ENCODE results near the gene DHX16.
"Not testable (repeated sequence)": the region's sequence is repeated elsewhere in the genome, so short reads cannot be mapped to it uniquely, and the experiment has no call there.

Gene DHX16

GRCh38 chr6:30672445-30673253 is at the start of gene DHX16:
DHX16 (minus strand) TSS chr6:30673006; CDS start chr6:30672841, 165 bp downstream.
- Histone ChIP-seq H3K9me3 (ENCODE audit: low read length) (no peaks in the 10 kb centered on the region), H3K9me2 (ENCODE audit: low read depth, low read length) (no peaks in the 10 kb centered on the region), H4K20me1 (ENCODE audit: insufficient read depth, low read length) (no peaks in the 10 kb centered on the region), H2AFZ (ENCODE audit: low read length) (0 out of 2 replicates have a peak within 1 kb of the TSS, but pooled peaks have one; percentile 75), H3K4me3 (ENCODE audit: low read depth, low read length, poor library complexity, severe bottlenecking) (peak within 1 kb of the TSS; percentile 81), H3K79me2 (ENCODE audit: insufficient read depth, low read length) (peaks cover 10% of the 10 kb centered on the region; the same call in 1 of the 2 replicates), H3K27ac (ENCODE audit: low read depth, low read length, poor library complexity, severe bottlenecking) (peak within 1 kb of the TSS; percentile 13), H3K4me1 (ENCODE audit: insufficient read depth, low read length, severe bottlenecking) (peaks cover 20% of the 10 kb centered on the region), H3F3A (ENCODE audit: insufficient read depth, low read length) (peaks cover 4% of the 10 kb centered on the region; the same call in 1 of the 2 replicates), H3K9ac (ENCODE audit: low read length) (peak within 1 kb of the TSS; percentile 79), H3K27me3 (ENCODE audit: insufficient read depth, low read length) (no peaks in the 10 kb centered on the region), H3K36me3 (ENCODE audit: insufficient read depth, low read length) (peaks cover 34% of the 10 kb centered on the region), H3K4me2 (ENCODE audit: low read length) (peak within 1 kb of the TSS; percentile 69)
- TF ChIP-seq CTCF (IDR thresholded peaks at IDR 0.05; ENCODE audit: low read length) (peak; percentile 96), EZH2 (IDR thresholded peaks at IDR 0.05; ENCODE audit: borderline replicate concordance, low read length) (no peak)

GRCh38 chr6:30722025-30722279 is 49.1 kb upstream of the DHX16 start:
- Histone ChIP-seq H3K79me2 (ENCODE audit: insufficient read depth, low read length) (peaks cover 24% of the 10 kb centered on the region), H3K27ac (ENCODE audit: low read depth, low read length, poor library complexity, severe bottlenecking) (peak overlapping the region; percentile 92), H3K4me3 (ENCODE audit: low read depth, low read length, poor library complexity, severe bottlenecking) (peak overlapping the region; percentile 100), H3K4me1 (ENCODE audit: insufficient read depth, low read length, severe bottlenecking) (peaks cover 34% of the 10 kb centered on the region), H3K9ac (ENCODE audit: low read length) (peak overlapping the region; percentile 97), H3F3A (ENCODE audit: insufficient read depth, low read length) (peaks cover 30% of the 10 kb centered on the region), H3K4me2 (ENCODE audit: low read length) (peak overlapping the region; percentile 88), H3K36me3 (ENCODE audit: insufficient read depth, low read length) (peaks cover 54% of the 10 kb centered on the region)
- H3K27me3 ChIP-seq (ENCODE audit: insufficient read depth, low read length); H4K20me1 ChIP-seq (ENCODE audit: insufficient read depth, low read length); H3K9me3 ChIP-seq (ENCODE audit: low read length); H2AFZ ChIP-seq (ENCODE audit: low read length); H3K9me2 ChIP-seq (ENCODE audit: low read depth, low read length): not testable (repeated sequence)

GRCh38 chr6:30721198-30722024 is 48.6 kb upstream of the DHX16 start:
- H4K20me1 ChIP-seq (ENCODE audit: insufficient read depth, low read length), result no peaks in the 10 kb centered on the region
- peaks cover 25% of the 10 kb centered on the region for H3F3A ChIP-seq (ENCODE audit: insufficient read depth, low read length)
- peak overlapping the region; percentile 88 for H3K4me2 ChIP-seq (ENCODE audit: low read length)
- H3K9me3 ChIP-seq (ENCODE audit: low read length), result no peaks in the 10 kb centered on the region
- peaks cover 54% of the 10 kb centered on the region for H3K36me3 ChIP-seq (ENCODE audit: insufficient read depth, low read length)
- H3K79me2 ChIP-seq (ENCODE audit: insufficient read depth, low read length), result peaks cover 24% of the 10 kb centered on the region
- H3K9ac ChIP-seq (ENCODE audit: low read length), result peak overlapping the region; percentile 100
- peaks cover 38% of the 10 kb centered on the region for H3K4me1 ChIP-seq (ENCODE audit: insufficient read depth, low read length, severe bottlenecking)
- no peak overlapping the region for H2AFZ ChIP-seq (ENCODE audit: low read length)
- H3K9me2 ChIP-seq (ENCODE audit: low read depth, low read length), result no peaks in the 10 kb centered on the region
- no peaks in the 10 kb centered on the region for H3K27me3 ChIP-seq (ENCODE audit: insufficient read depth, low read length)
- TF ChIP-seq CTCF (IDR thresholded peaks at IDR 0.05; ENCODE audit: low read length), result no peak
- TF ChIP-seq EZH2 (IDR thresholded peaks at IDR 0.05; ENCODE audit: borderline replicate concordance, low read length), result no peak
- peak overlapping the region; percentile 100 for H3K4me3 ChIP-seq (ENCODE audit: low read depth, low read length, poor library complexity, severe bottlenecking)
- H3K27ac ChIP-seq (ENCODE audit: low read depth, low read length, poor library complexity, severe bottlenecking), result peak overlapping the region; percentile 97

All from OCI-LY1 (cell line).